ENCODE measurements around the gene RGPD4.
"Not testable (repeated sequence)": the region's sequence is repeated elsewhere in the genome, so short reads cannot be mapped to it uniquely, and the experiment has no call there.

DNA sequence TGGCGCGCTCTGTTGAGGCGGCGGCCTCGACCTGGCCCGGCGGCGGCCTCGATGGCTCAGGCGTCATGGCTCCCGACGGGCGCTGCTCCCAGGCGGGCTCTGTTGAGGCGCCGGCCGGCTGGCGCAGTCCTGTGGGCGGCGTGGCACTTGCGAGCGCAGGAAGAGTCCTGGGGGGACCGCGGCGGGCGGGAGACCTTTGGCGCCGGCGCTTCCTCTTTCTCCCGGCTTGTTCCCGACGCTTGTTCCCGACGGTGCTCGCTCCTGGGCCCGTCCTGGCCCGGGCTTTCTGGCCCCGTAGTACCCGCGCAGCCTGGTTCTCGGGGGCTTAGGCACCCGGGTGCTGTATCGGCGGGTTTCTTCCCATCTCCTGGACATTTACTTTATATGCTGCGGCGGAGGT is 2.8 kb downstream of the RGPD4 start:
- not testable (repeated sequence) for TF ChIP-seq BHLHE40 (IDR thresholded peaks at IDR 0.05; ENCODE audit: borderline replicate concordance); SUZ12 (IDR thresholded peaks at IDR 0.05); ZNF384 (IDR thresholded peaks at IDR 0.05); TARDBP (IDR thresholded peaks at IDR 0.05); SP1 (IDR thresholded peaks at IDR 0.05)
- TF ChIP-seq, protein P1, sequence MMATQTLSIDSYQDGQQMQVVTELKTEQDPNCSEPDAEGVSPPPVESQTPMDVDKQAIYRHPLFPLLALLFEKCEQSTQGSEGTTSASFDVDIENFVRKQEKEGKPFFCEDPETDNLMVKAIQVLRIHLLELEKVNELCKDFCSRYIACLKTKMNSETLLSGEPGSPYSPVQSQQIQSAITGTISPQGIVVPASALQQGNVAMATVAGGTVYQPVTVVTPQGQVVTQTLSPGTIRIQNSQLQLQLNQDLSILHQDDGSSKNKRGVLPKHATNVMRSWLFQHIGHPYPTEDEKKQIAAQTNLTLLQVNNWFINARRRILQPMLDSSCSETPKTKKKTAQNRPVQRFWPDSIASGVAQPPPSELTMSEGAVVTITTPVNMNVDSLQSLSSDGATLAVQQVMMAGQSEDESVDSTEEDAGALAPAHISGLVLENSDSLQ (IDR thresholded peaks at IDR 0.05): not testable (repeated sequence)

Measured in HEK293T (cell line).